GM03348 (cell line): ENCODE data around the gene LMCD1.

Experiments used
- DNase-seq: peaks from one replicate; pipeline ENCODE4 v3.0.0; 2012; ENCODE audit warnings: low spot score

The LMCD1 gene

GRCh38 chr3:8537440-8537839, 35.8 kb downstream of the LMCD1 start:
- no peak for DNase-seq

GRCh38 chr3:8538223-8538622, 36.6 kb downstream of the LMCD1 start:
- DNase-seq = no peak

- DNase-seq = no peak
Observed at GRCh38 chr3:8538913-8539312, 37.3 kb downstream of the LMCD1 start.

DNA sequence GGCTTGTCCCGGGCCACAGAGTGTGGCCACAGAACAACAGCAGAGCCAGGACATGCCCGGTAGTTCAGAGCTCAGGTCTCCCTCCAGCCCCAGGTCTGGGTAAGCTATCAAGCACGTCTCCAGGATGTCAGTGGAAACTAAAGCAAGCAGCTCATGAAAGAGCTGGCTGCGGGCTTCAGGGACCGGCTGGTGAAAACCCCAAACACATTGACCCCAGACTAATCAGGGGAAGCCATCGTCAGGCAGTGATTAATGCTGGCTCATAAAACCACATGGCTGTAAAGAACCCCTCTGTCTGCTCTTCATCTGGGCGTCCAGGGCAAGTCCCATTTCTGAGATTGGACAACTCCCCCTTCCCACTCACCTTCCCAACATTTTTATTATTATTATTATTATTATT, 37.8 kb downstream of the LMCD1 start:
- peak; percentile 45 for DNase-seq

DNA sequence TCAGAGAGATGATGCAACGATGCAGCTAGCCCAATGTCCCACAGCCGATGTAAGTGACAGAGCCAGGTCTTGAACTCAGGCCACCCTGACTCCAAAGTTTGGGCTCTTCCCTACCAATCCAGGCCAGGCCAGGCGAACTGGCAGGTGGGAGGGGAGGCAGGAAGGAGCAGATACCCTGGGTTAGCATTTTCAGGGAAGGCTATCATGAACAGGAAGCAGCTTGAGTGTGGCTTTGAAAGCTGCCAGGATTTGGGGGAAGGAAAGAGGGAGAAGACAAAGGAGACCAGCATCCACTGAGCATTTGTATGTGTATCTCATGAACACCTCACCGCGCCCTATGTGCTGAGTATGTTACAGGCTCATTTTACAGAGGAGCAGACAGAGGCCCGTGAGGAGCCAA, 38.8 kb downstream of the LMCD1 start:
- DNase-seq = no peak

DNA sequence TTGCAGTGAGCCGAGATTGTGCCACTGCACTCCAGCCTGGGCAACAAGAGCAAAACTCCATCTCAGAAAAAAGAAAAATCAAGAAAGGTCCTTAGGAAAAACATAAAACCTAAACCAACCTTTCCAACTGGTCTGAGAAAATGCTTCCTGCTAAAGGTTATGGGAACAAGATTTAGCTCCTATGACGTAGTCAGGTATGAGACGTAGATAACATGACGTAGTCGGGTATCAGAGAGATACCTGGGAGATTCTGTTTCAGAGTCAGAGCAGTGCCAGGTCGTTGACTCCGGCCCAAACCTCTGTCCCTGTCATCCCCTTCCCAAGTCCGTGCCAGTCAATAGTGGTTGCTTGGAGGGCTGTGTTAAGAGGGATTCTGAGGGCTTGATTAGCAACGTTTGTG, 39.9 kb downstream of the LMCD1 start:
- no peak for DNase-seq

GRCh38 chr3:8542190-8543135, 40.8 kb downstream of the LMCD1 start:
- DNase-seq = no peak

GRCh38 chr3:8546609-8547008, 45.0 kb downstream of the LMCD1 start:
- no peak for DNase-seq

DNA sequence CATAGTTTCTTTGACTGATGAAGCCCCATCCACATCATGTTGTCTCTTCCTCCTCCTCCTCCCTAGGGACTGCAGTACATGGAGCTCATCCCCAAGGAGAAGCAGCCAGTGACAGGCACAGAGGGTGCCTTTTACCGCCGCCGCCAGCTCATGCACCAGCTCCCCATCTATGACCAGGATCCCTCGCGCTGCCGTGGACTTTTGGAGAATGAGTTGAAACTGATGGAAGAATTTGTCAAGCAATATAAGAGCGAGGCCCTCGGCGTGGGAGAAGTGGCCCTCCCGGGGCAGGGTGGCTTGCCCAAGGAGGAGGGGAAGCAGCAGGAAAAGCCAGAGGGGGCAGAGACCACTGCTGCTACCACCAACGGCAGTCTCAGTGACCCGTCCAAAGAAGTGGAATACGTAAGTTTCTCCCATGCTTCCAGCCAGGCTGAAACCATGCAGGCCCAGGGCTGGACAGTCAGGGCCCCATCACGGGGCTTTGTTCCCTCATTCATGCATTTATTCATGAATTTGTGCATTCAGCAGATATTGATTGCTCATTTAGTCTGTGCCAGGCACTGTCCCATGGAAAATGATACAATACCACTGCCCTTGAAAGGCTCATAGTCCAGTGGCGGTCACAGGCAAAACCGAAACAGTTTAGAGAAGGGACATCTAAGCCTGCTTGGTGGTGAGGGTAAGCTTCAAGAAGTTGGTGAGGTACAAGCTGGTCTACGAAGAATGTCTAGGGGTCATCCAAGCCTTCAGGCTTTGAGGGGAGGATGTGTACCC, 47.1 kb downstream of the LMCD1 start:
- no peak for DNase-seq

- DNase-seq = no peak
Observed at GRCh38 chr3:8549354-8549753, 47.7 kb downstream of the LMCD1 start.

- no peak for DNase-seq
Observed at GRCh38 chr3:8550611-8551010, 49.0 kb downstream of the LMCD1 start.

DNA sequence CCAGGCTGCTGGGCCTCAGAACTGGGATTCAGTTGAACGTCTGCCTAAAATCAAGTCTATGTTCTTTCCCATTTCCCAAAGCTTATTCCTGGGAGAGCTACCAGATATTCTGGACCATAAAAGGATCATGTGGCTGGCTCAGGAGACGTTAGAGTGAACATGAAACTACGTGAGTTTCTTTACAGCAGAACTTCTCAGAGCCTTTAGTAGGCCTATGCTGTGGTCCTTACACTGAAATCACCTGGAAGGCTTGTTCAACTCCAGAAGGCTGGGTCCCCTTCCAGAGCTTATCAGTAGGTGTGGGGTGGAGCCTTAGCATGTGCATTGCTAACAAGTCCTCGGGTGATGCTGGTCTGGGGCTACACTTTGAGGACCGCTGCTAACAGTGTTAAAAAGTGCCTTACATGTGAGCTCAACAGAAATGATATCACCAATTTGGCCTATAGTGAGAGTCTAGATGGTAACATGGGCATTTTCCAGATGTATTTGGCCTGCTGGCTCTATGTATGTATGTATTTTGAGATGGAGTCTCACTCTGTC, 50.7 kb downstream of the LMCD1 start:
- no peak for DNase-seq

DNA sequence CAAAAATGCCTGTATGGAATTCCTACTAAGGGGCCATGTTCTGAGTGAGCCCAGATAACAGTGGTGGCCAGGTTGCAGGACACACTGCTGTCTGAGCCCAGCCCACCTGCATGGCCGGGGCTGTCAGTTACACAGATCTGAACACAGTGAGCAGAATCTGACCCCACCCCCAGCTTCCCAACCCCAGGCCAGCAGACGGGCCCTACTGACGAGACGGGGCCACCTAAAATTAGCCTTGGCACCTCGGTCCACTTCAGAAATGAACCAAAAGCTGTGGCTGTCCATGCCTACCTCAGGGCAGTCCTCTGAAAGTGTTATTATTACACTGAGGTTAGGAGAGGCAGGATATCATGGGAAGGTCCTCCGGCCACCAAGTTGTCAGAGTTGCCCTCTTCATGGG, 51.8 kb downstream of the LMCD1 start:
- DNase-seq = no peak

GRCh38 chr3:8554696-8555095, 53.1 kb downstream of the LMCD1 start:
- peak; percentile 16 for DNase-seq

- peak; percentile 94 for DNase-seq
Observed at GRCh38 chr3:8555113-8555661, 53.6 kb downstream of the LMCD1 start.

DNA sequence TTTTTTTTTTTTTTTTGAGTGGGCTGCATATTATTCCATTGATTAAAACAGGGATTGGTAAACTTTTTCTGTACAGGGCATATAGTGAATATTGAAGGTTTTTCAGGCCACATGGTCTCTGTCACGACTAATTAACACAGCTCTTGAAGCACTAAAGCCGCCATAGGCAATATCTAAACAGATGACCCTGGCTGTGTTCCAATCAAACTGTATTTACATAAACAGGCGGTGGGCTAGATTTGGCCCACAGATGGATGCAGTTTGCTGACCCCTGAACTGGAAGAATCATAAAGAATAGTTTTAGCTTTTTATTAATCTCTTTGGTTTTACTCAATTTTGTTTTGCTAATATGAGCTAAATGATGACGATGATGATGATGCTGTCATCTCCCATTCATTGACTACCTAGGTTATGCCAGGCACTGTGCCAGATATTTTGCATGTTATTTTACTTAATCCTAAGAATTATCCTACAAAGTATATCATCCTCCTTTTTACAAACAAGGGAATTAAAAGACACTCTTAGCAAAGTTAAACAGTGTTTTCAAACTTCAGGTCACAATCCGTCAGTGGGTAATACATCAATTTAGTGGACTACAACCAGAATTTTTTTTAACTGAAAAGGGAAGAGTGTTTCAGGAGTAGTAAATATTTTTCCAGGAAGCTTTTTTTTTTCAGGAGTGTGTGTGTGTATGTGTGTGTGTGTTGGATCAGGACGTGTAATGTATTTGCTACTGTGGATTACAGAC, 54.3 kb downstream of the LMCD1 start:
- DNase-seq = no peak

GRCh38 chr3:8556473-8556869, 54.8 kb downstream of the LMCD1 start:
- DNase-seq = no peak

GRCh38 chr3:8557298-8557697, 55.7 kb downstream of the LMCD1 start:
- no peak for DNase-seq

DNA sequence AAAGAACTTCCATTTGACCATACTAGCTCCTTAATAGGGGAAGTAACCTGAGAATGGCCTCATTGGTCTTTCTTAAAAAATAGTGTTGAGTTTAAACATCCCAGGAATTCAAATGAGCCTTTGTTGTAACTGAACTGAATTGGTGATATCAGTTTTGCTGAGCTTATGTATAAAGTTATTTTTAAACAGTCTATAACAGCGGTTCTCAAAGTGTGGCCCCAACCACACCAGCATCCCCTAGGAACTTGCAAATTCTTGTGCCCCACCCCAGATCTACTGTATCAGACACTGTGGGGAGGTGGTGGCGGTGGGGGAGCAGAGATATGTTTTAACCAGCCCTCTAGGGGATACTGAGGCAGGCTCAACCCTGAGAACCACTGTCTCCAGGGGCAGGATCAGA, 57.0 kb downstream of the LMCD1 start:
- no peak for DNase-seq

- DNase-seq = no peak
Observed at GRCh38 chr3:8559351-8559750, 57.7 kb downstream of the LMCD1 start.

GRCh38 chr3:8560366-8561007, 58.9 kb downstream of the LMCD1 start:
- peak; percentile 69 for DNase-seq
